Measurements from ENCODE around the gene STUM.

STUM gene

GRCh38 chr1:226569879-226570547, 21.4 kb downstream of the STUM start:
- Histone ChIP-seq H3K9me3 (ENCODE audit: control insufficient read depth in 5 of 5, low read length in 5 of 5) (no peaks in the 10 kb centered on the region), H3K27me3 (ENCODE audit: control insufficient read depth in 5 of 5, insufficient read depth in 4 of 5, low read length in 5 of 5) (peaks cover 0 to 3% (median 0%) of the 10 kb centered on the region in 5 donors)

GRCh38 chr1:226571893-226572292, 23.3 kb downstream of the STUM start:
- H3K4me3 ChIP-seq (ENCODE audit: low read depth in 1 of 5, low read length in 5 of 5): no peak overlapping the region
- H3K27me3 ChIP-seq (ENCODE audit: control insufficient read depth in 5 of 5, insufficient read depth in 4 of 5, low read length in 5 of 5): peaks cover 0 to 3% (median 0%) of the 10 kb centered on the region in 5 donors
- no peak overlapping the region for H3K9ac ChIP-seq (ENCODE audit: low read length in 5 of 5)
- no peaks in the 10 kb centered on the region for H3K36me3 ChIP-seq (ENCODE audit: control insufficient read depth in 5 of 5, insufficient read depth in 5 of 5, low read length in 5 of 5)
- no peaks in the 10 kb centered on the region for H3K9me3 ChIP-seq (ENCODE audit: control insufficient read depth in 5 of 5, low read length in 5 of 5)
- no peak overlapping the region for H3K27ac ChIP-seq (ENCODE audit: low read depth, low read length)
- H3K4me1 ChIP-seq (ENCODE audit: control insufficient read depth in 5 of 5, insufficient read depth in 5 of 5, low read length in 5 of 5): peaks cover 0 to 22% (median 18%) of the 10 kb centered on the region in 5 donors

More at GRCh38 chr1:226569879-226570547, 21.4 kb downstream of the STUM start:
- Histone ChIP-seq H3K4me1 (ENCODE audit: control insufficient read depth in 5 of 5, insufficient read depth in 5 of 5, low read length in 5 of 5) (peaks cover 0 to 14% (median 13%) of the 10 kb centered on the region in 5 donors), H3K9ac (ENCODE audit: low read length in 5 of 5) (no peak overlapping the region), H3K36me3 (ENCODE audit: control insufficient read depth in 5 of 5, insufficient read depth in 5 of 5, low read length in 5 of 5) (no peaks in the 10 kb centered on the region), H3K27ac (ENCODE audit: low read depth, low read length) (no peak overlapping the region), H3K4me3 (ENCODE audit: low read depth in 1 of 5, low read length in 5 of 5) (no peak overlapping the region)

GRCh38 chr1:226572325-226572726, 23.8 kb downstream of the STUM start:
- peaks cover 0 to 3% (median 0%) of the 10 kb centered on the region in 5 donors for H3K27me3 ChIP-seq (ENCODE audit: control insufficient read depth in 5 of 5, insufficient read depth in 4 of 5, low read length in 5 of 5)
- H3K27ac ChIP-seq (ENCODE audit: low read depth, low read length): no peak overlapping the region
- H3K36me3 ChIP-seq (ENCODE audit: control insufficient read depth in 5 of 5, insufficient read depth in 5 of 5, low read length in 5 of 5): no peaks in the 10 kb centered on the region
- H3K9ac ChIP-seq (ENCODE audit: low read length in 5 of 5): no peak overlapping the region
- H3K4me1 ChIP-seq (ENCODE audit: control insufficient read depth in 5 of 5, insufficient read depth in 5 of 5, low read length in 5 of 5): peaks cover 0 to 22% (median 18%) of the 10 kb centered on the region in 5 donors
- H3K4me3 ChIP-seq (ENCODE audit: low read depth in 1 of 5, low read length in 5 of 5): no peak overlapping the region
- H3K9me3 ChIP-seq (ENCODE audit: control insufficient read depth in 5 of 5, low read length in 5 of 5): no peaks in the 10 kb centered on the region

GRCh38 chr1:226574044-226574443, 25.5 kb downstream of the STUM start:
- Histone ChIP-seq H3K4me1 (ENCODE audit: control insufficient read depth in 5 of 5, insufficient read depth in 5 of 5, low read length in 5 of 5) (peaks cover 0 to 10% (median 5%) of the 10 kb centered on the region in 5 donors), H3K9me3 (ENCODE audit: control insufficient read depth in 5 of 5, low read length in 5 of 5) (no peaks in the 10 kb centered on the region), H3K4me3 (ENCODE audit: low read depth in 1 of 5, low read length in 5 of 5) (no peak overlapping the region), H3K36me3 (ENCODE audit: control insufficient read depth in 5 of 5, insufficient read depth in 5 of 5, low read length in 5 of 5) (no peaks in the 10 kb centered on the region), H3K27ac (ENCODE audit: low read depth, low read length) (no peak overlapping the region), H3K27me3 (ENCODE audit: control insufficient read depth in 5 of 5, insufficient read depth in 4 of 5, low read length in 5 of 5) (peaks cover 0 to 3% (median 0%) of the 10 kb centered on the region in 5 donors), H3K9ac (ENCODE audit: low read length in 5 of 5) (no peak overlapping the region)

GRCh38 chr1:226574591-226575435, 26.2 kb downstream of the STUM start:
- peaks cover 0 to 3% (median 0%) of the 10 kb centered on the region in 5 donors for H3K27me3 ChIP-seq (ENCODE audit: control insufficient read depth in 5 of 5, insufficient read depth in 4 of 5, low read length in 5 of 5)
- H3K4me3 ChIP-seq (ENCODE audit: low read depth in 1 of 5, low read length in 5 of 5): no peak overlapping the region
- peaks cover 0 to 10% (median 5%) of the 10 kb centered on the region in 5 donors for H3K4me1 ChIP-seq (ENCODE audit: control insufficient read depth in 5 of 5, insufficient read depth in 5 of 5, low read length in 5 of 5)
- H3K9me3 ChIP-seq (ENCODE audit: control insufficient read depth in 5 of 5, low read length in 5 of 5): no peaks in the 10 kb centered on the region
- no peak overlapping the region for H3K9ac ChIP-seq (ENCODE audit: low read length in 5 of 5)
- no peak overlapping the region for H3K27ac ChIP-seq (ENCODE audit: low read depth, low read length)
- H3K36me3 ChIP-seq (ENCODE audit: control insufficient read depth in 5 of 5, insufficient read depth in 5 of 5, low read length in 5 of 5): no peaks in the 10 kb centered on the region

GRCh38 chr1:226575436-226575720, 26.8 kb downstream of the STUM start:
- H3K4me3 ChIP-seq (ENCODE audit: low read depth in 1 of 5, low read length in 5 of 5): no peak overlapping the region
- H3K27me3 ChIP-seq (ENCODE audit: control insufficient read depth in 5 of 5, insufficient read depth in 4 of 5, low read length in 5 of 5): peaks cover 0 to 3% (median 0%) of the 10 kb centered on the region in 5 donors
- no peaks in the 10 kb centered on the region for H3K9me3 ChIP-seq (ENCODE audit: control insufficient read depth in 5 of 5, low read length in 5 of 5)
- H3K9ac ChIP-seq (ENCODE audit: low read length in 5 of 5): no peak overlapping the region
- H3K27ac ChIP-seq (ENCODE audit: low read depth, low read length): no peak overlapping the region
- H3K36me3 ChIP-seq (ENCODE audit: control insufficient read depth in 5 of 5, insufficient read depth in 5 of 5, low read length in 5 of 5): no peaks in the 10 kb centered on the region
- peaks cover 0 to 10% (median 5%) of the 10 kb centered on the region in 5 donors for H3K4me1 ChIP-seq (ENCODE audit: control insufficient read depth in 5 of 5, insufficient read depth in 5 of 5, low read length in 5 of 5)

DNA sequence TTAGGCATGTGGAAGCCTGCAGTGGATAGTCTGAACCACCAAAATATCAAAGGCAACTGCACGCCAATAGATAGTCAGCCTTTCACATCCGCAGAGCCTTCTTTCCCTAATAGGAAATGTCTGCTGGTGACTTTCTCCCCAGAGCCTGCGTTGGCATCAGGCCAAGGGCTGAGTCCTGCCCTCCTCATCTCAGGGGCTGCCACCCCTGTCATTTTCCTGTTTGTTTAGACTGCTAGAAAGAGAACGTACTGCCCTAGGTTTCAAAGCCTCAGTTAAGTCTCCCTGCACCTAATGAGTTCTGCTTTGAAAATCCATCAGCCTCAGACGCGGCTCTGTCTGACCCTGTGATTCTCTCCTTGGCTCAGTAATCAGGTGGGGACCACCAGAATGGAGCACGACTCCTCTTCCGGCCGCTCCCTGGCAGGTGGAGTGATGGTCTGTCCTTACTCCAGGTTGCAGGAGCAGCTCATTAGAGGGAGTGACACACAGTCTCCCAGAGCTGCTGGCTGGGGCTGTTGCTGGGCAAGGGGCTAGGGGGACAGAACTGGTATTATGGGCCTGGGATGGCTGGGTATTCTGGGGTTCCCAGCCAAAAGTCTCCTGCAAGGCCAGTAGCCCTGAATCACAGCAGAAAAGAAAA, 27.3 kb downstream of the STUM start:
- H3K9me3 ChIP-seq (ENCODE audit: control insufficient read depth in 5 of 5, low read length in 5 of 5): no peaks in the 10 kb centered on the region
- H3K9ac ChIP-seq (ENCODE audit: low read length in 5 of 5): no peak overlapping the region
- peaks cover 0 to 10% (median 5%) of the 10 kb centered on the region in 5 donors for H3K4me1 ChIP-seq (ENCODE audit: control insufficient read depth in 5 of 5, insufficient read depth in 5 of 5, low read length in 5 of 5)
- no peaks in the 10 kb centered on the region for H3K36me3 ChIP-seq (ENCODE audit: control insufficient read depth in 5 of 5, insufficient read depth in 5 of 5, low read length in 5 of 5)
- H3K27me3 ChIP-seq (ENCODE audit: control insufficient read depth in 5 of 5, insufficient read depth in 4 of 5, low read length in 5 of 5): peaks cover 0 to 3% (median 0%) of the 10 kb centered on the region in 5 donors
- H3K27ac ChIP-seq (ENCODE audit: low read depth, low read length): no peak overlapping the region
- H3K4me3 ChIP-seq (ENCODE audit: low read depth in 1 of 5, low read length in 5 of 5): no peak overlapping the region

- Histone ChIP-seq H3K36me3 (ENCODE audit: control insufficient read depth in 5 of 5, insufficient read depth in 5 of 5, low read length in 5 of 5) (no peaks in the 10 kb centered on the region), H3K9ac (ENCODE audit: low read length in 5 of 5) (no peak overlapping the region)
Observed at GRCh38 chr1:226576601-226577000, 28.0 kb downstream of the STUM start.

DNA sequence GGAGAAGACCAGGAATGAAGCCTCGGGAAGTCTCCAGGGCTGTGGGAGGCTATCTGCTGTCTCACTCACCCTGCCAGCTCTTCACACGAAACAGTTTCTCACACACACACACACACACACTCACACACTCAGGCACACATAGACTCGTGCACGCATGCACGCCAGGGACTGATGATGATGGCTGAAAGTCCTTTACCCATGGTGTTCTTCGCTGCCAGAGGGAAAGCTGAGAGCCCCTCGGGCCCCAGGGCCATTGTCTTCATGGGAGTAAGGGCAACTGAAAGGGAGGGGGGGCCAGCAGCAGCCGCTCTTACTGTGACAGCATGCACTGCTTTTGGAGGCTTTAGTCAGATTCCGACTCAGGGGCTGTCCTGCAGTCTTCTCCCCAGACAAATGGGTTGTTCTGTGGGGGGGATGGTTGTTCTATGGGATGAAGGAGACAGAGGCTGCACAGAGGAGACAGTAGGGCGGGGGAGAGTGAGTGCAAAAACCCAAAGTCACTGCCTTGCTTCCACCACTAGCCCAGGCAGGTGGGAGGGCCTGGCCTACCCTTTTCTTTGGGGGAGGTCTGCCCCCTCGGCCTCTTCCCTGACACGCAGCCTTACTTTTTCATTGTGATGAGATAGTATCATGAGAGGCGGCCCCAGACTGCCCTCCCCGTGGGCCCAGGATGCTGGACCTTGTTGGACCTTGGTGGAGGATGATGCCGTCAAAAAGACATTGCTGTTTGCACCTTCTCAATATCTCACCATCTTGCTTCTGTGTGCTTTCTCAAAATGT, 29.0 kb downstream of the STUM start:
- Histone ChIP-seq H3K4me3 (ENCODE audit: low read depth in 1 of 5, low read length in 5 of 5) (no peak overlapping the region), H3K36me3 (ENCODE audit: control insufficient read depth in 5 of 5, insufficient read depth in 5 of 5, low read length in 5 of 5) (no peaks in the 10 kb centered on the region), H3K27me3 (ENCODE audit: control insufficient read depth in 5 of 5, insufficient read depth in 4 of 5, low read length in 5 of 5) (peaks cover 0 to 2% (median 0%) of the 10 kb centered on the region in 5 donors), H3K4me1 (ENCODE audit: control insufficient read depth in 5 of 5, insufficient read depth in 5 of 5, low read length in 5 of 5) (peaks cover 0 to 10% (median 5%) of the 10 kb centered on the region in 5 donors), H3K27ac (ENCODE audit: low read depth, low read length) (no peak overlapping the region), H3K9ac (ENCODE audit: low read length in 5 of 5) (no peak overlapping the region), H3K9me3 (ENCODE audit: control insufficient read depth in 5 of 5, low read length in 5 of 5) (no peaks in the 10 kb centered on the region)

More at GRCh38 chr1:226576601-226577000, 28.0 kb downstream of the STUM start:
- peaks cover 0 to 3% (median 0%) of the 10 kb centered on the region in 5 donors for H3K27me3 ChIP-seq (ENCODE audit: control insufficient read depth in 5 of 5, insufficient read depth in 4 of 5, low read length in 5 of 5)
- peaks cover 0 to 10% (median 5%) of the 10 kb centered on the region in 5 donors for H3K4me1 ChIP-seq (ENCODE audit: control insufficient read depth in 5 of 5, insufficient read depth in 5 of 5, low read length in 5 of 5)
- H3K9me3 ChIP-seq (ENCODE audit: control insufficient read depth in 5 of 5, low read length in 5 of 5): no peaks in the 10 kb centered on the region
- H3K4me3 ChIP-seq (ENCODE audit: low read depth in 1 of 5, low read length in 5 of 5): no peak overlapping the region
- no peak overlapping the region for H3K27ac ChIP-seq (ENCODE audit: low read depth, low read length)
